HG03342 (cell line): ENCODE measurements around the gene TMUB2.
"Not testable (repeated sequence)": the region's sequence is repeated elsewhere in the genome, so short reads cannot be mapped to it uniquely, and the experiment has no call there.

Experiments used
- ATAC-seq: cut with Tn5 transposase; IDR thresholded peaks from one replicate; pipeline ENCODE4 v1.9.1; 2021; ENCODE audit warnings: mild to moderate bottlenecking, moderate library complexity; ENCODE audit not compliant: unreplicated experiment

TMUB2 gene

DNA sequence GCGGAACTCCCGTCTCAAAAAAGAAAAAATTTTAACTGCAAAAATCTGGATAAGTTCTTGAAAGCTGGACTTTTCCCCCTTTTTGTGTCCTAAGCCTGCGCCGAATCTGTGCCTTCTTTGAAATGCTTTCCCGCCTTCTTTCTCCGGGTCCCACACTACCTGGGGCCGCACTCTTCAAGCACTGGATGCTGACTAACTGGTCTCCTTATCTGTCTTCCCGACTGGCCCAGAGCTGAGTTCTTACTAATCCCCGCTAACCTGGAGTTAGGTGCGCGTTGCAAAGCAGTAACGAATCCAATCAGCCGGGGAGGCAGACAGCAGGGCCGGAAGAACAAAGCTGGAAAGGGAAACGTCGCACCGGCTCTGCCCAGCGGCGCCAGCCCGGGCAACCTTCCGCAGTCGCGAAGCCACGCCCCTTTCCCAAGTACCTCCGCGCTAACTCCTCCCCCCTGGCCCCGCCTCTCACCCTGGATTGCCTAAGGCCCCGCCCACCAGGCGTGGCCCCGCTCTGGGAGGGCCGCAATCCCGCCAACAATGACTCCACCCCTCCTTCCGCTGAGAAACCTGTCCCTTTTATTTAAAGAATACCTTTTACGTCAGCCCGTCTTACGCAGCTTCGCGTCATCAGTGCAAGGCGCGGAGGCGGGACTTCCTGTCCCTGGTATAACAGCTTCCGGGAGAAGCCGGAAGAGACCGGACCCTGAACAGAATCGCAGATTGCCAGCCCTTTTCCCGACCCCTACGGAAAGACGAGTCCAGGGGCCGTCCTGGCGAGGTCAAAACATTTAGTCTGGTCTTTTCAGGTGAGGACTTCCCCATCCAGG lies at the start of gene TMUB2:
TMUB2 (plus strand) TSS at position 666 of the 824 bp plus-strand sequence. CDS start 737 bp downstream, outside the sequence.
- peak; percentile 84 for ATAC-seq

DNA sequence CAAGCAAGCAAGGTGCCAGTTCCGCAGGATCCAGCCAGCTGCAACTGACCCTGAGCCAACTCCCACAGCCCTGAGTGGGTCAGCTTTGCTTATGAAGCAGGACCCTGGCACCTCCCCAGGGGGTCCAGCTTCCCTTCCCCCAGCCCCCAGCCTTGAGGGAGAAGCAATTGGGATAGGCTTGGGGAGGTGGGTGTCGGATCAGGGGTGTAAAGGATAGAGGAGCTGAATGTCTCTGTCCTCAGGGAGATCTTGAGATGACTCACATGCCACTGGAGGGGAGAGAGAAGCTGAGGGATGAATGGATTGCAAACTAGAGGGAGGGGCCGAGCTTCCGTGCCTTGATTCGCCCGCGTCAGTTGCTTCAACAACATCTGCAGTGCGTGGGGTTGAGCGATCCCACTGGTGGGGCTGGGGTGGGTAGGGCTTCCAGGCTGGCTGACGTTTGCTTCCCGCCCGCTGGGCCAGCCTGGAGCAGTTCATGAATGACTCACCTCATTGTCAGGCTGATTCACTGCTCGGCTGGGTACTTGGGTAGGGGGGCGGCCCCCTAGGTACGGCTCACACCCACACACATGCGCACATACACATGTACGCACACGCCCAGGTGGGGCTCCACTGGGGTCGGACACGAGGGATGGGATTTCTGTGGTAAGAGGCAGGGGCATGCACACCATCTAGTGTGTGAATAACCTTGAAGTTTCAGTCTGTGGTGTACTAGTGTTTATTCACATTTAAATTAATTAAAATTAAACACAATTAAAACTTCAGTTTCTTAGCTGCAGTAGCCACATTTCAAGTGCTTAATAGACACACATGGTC lies 48.7 kb upstream of the TMUB2 start:
- no peak for ATAC-seq

DNA sequence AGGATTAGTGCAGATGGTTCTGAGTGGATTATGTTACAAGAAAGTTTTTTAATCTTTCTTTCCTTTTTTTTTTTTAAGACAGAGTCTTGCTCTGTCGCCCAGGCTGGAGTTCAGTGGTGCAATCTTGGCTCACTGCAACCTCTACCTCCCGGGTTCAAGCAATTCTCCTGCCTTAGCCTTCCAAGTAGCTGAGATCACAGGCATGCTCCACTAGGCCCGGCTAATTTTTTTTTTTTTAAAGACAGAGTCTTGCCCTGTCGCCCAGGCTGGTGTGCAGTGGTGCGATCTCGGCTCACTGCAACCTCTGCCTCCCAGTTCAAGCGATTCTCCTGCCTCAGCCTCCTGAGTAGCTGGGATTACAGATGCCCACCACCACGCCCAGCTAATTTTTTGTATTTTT lies 42.9 kb upstream of the TMUB2 start:
- ATAC-seq = not testable (repeated sequence)

DNA sequence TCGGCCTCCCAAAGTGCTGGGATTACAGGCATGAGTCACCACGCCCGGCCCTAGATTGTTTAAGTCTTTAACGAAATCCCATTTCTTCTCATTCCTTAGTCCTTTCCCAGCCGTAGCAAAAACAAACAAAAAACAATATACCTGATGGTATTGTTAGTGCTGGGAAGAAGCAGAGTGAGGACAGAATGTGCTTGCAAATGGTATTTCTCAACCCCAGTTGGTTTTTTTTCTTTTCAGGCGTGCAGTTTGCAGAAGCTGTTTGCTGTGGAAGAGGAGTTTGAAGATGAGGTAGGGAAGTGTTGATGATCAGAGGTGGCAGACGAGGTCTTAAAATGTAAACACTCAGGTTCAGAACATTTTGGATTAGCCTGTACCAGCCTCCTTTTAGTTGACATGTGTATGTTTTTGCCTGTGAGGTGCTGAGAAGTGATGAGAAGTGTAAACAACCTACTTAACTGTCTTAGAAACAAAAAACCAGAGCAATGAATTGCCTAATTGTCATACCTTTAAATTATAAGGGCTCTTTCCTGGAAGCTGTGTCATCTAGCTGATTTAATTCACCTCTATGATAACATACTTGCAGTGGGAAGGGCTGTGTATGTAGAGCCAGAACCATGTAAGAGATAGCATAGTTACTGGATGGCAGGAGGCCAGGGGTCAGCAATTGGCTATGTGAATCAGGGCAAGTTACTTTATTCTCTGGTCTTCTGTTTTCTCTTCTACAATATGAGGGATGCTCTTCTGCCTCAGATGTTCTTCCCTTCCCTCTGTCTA lies 41.6 kb upstream of the TMUB2 start:
- ATAC-seq = no peak

GRCh38 chr17:44146375-44147346 lies 40.1 kb upstream of the TMUB2 start:
- no peak for ATAC-seq

- no peak for ATAC-seq
Observed at GRCh38 chr17:44147812-44148211, 39.0 kb upstream of the TMUB2 start.

DNA sequence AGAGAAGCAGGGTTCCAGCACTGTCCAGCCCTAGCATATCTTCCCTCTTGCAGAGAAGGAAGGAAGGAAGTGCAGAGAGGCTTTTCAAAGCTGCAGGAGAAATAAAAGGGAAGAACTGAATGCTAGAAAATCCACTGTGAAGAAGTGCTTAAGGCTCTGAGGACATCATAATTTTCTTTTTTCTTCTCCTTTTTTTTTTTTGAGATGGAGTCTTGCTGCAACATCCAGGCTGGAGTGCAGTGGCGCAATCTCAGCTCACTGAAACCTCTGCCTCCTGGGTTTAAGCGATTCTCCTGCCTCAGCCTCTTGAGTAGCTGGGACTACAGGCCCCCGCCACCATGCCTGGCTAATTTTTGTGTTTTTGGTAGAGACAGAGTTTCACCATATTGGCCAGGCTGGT lies 37.7 kb upstream of the TMUB2 start:
- ATAC-seq = not testable (repeated sequence)

DNA sequence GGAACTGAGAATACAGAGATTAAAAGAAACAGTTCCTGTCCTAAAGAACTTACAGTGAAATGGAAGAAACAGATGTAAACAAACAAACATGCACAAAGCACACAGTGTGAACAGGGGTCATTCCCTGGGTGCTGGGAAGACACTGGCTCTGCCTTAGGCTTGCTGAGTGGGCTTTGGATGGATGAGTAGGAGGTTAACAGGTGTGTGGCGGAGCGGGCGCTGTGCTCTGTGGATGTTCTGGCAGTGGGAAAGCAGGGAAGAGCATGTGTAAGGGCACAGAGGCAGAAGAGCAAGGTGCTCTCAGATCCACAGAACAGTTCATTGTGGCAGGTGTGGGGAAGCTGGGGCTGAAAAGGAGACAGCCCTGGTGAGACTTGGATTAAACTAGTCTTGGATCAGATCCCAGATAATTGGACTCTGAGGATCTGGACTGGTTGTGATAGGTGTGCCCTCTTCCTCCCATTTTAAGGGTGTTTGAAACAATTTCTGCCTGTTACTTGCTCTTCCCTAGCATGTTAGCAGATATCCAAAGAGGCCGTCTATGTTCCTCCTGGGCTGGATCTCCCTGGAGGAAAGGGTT lies 36.9 kb upstream of the TMUB2 start:
- ATAC-seq = no peak

DNA sequence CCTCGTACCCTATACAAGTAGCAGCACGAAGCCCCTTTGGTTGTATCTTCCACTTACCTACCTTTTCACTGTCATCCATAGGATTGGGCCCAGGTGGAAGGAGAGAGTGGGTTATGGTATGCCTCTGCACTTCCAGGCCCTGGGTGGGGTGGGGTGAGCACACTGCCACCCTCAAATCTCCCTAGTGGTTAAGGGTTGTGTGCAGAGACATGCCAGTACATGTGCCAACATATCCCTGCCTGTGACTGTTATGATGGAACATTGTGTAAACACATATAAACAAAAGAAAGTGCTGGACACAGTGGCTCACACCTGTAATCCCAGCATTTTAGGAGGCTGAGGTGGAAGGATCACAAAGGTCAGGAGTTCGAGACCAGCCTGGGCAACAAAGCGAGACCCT lies 33.9 kb upstream of the TMUB2 start:
- ATAC-seq = no peak

- ATAC-seq = no peak
Observed at GRCh38 chr17:44155488-44155887, 31.3 kb upstream of the TMUB2 start.

GRCh38 chr17:44159519-44160210 lies 27.1 kb upstream of the TMUB2 start:
- ATAC-seq = no peak

DNA sequence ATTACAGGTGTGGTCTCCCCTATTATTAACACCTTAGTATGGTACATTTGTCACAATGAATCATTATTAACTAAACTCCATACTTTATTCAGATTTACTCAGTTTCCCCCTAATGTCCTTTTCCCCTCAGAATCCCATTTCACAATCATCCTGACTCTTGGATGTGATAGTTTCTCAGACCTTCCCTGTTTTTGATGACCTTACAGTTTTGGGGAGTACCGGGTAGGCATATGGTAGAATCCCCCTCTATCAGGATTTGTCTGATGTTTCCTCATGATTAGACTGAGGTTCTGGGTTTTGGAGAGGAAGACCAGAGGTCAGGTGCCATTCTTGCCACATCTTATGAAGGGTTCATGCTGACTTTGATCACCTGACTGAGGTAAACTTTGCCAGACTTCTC lies 22.3 kb upstream of the TMUB2 start:
- no peak for ATAC-seq

GRCh38 chr17:44167181-44167861 lies 19.5 kb upstream of the TMUB2 start:
- no peak for ATAC-seq

GRCh38 chr17:44170135-44170498 lies 16.7 kb upstream of the TMUB2 start:
- ATAC-seq = no peak

DNA sequence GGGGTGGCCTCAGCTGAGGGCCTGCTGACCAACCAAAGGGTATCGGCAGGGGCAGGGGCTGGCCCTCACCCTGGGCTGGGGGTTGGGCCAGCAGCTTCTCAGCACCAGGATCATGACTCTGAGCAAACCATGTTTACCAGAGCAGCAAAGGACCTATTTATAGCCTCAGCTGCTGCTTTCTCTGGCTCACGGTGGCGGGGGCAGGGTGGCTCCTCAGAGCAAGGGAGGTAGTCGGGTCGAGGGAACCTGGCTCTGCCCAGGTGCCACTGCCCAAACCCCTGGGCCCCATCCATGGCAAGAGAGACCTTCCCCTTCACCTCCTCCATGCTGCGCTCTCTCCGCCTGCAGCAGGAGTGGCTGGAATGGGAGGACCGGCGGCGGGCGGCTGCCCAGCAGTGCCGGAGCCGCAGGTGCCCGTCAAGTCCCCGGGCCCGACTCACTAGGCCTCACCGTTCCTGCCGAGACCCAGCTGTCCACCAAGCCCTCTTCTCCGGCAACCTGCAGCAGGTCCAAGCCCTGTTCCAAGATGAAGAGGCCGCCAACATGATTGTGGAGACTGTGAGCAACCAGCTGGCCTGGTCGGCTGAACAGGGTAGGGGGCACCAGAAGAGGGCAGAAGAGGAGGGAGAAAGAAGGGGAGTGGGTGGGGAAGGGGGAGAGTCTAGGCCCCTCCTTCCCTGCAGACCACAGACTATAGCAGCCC lies 16.1 kb upstream of the TMUB2 start, which contains the start of gene ASB16:
ASB16 (plus strand) TSS at position 206 of the 703 bp plus-strand sequence; CDS start at position 292, 86 bp downstream.
- ATAC-seq = no peak

GRCh38 chr17:44171931-44172455 lies 14.8 kb upstream of the TMUB2 start:
- no peak for ATAC-seq

DNA sequence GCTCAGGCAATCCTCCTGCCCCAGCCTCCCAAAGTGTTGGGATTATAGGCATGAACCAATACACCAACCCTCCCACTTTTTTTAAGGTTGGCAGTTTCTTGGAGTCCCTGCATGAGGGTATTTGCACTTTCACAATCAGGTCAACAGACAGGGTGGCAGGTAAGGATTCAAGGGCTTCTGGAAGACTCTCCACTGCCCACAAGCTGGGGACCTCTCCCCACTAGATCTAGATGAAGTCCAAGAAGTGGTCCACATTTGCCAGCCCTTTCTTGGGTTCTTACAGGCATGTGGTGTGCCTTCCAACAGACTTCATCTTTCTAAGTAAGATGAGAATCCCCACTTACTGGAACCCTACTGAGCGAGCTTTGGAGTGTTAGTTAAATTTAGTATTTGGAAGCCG lies 12.3 kb upstream of the TMUB2 start:
- ATAC-seq = no peak

DNA sequence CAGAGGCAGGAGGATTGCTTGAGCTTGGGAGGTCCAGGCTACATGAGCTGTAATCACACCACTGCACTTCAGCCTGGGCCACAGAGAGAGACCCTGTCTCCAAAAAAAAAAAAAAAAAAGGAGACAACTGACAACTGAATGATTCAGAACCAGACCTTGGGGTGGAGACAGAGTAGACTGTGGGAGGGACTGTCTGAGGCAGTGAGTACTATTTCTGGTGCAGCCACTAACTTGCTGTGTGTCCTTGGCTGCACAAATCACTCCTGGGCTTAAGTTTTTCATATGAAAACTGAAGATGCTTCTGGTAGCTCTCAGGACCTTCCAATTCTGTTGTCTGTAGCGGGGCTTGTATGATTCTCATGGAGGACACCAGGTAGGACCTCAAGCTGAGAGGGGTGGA lies 10.5 kb upstream of the TMUB2 start:
- no peak for ATAC-seq
